GM23338 (cell line): ENCODE measurements around the gene ANKRD40. TPM values are rescaled to one million over a fixed set of nuclear protein-coding genes. Genes with fewer than 3 reads are reported as not detected.

Experiments used
- ATAC-seq: fragments of 200-7000 bp; cut with Tn5 transposase; 3 replicates; pipeline ENCODE4 v1.9.1; 2020
- DNase-seq: peaks from one replicate; pipeline ENCODE4 v3.0.0-alpha.2; 2015; ENCODE audit warnings: low spot score
- H2AFZ ChIP-seq: fragments of 200-600 bp; sonication (generic); 2 replicates; pipeline ENCODE4 v1.8.0; 2016; ENCODE audit warnings: antibody characterized with exemption, mild to moderate bottlenecking, moderate library complexity
- H3F3A ChIP-seq: fragments of 200-600 bp; sonication (generic); replicated peaks from 2 replicates; pipeline ENCODE4 v1.8.0; 2017; ENCODE audit warnings: antibody characterized with exemption, mixed run types, low read depth
- H3K27ac ChIP-seq: fragments of 200-600 bp; sonication (generic); 2 replicates; pipeline ENCODE4 v1.6.1; 2016; ENCODE audit warnings: low read depth
- H3K27me3 ChIP-seq: fragments of 200-600 bp; sonication (generic); 2 replicates; pipeline ENCODE4 v1.8.0; 2016; ENCODE audit warnings: mild to moderate bottlenecking, mixed run types, moderate library complexity; ENCODE audit not compliant: insufficient read depth
- H3K36me3 ChIP-seq: fragments of 200-600 bp; sonication (generic); 2 replicates; pipeline ENCODE4 v1.8.0; 2016; ENCODE audit warnings: mild to moderate bottlenecking; ENCODE audit not compliant: insufficient read depth
- H3K4me1 ChIP-seq: fragments of 200-600 bp; sonication (generic); 2 replicates; pipeline ENCODE4 v1.8.0; 2016; ENCODE audit warnings: mild to moderate bottlenecking, moderate library complexity; ENCODE audit not compliant: insufficient read depth
- H3K4me2 ChIP-seq: fragments of 200-600 bp; sonication (generic); 2 replicates; pipeline ENCODE4 v1.7.1; 2017; ENCODE audit warnings: mixed run types
- H3K4me3 ChIP-seq: fragments of 200-600 bp; sonication (generic); 2 replicates; pipeline ENCODE4 v1.6.1; 2016; ENCODE audit warnings: mixed run types
- H3K79me2 ChIP-seq: fragments of 200-600 bp; sonication (generic); replicated peaks from 2 replicates; pipeline ENCODE4 v1.8.0; 2017; ENCODE audit warnings: mild to moderate bottlenecking; ENCODE audit not compliant: insufficient read depth
- H3K9me2 ChIP-seq: fragments of 200-600 bp; sonication (generic); 2 replicates; pipeline ENCODE4 v1.8.0; 2017; ENCODE audit not compliant: insufficient read depth
- H4K20me1 ChIP-seq: fragments of 200-600 bp; sonication (generic); replicated peaks from 2 replicates; pipeline ENCODE4 v1.8.0; 2017; ENCODE audit warnings: mild to moderate bottlenecking; ENCODE audit not compliant: insufficient read depth
- H3K27ac Mint-ChIP-seq: 2 replicates; pipeline ENCODE4 v1.8.0; 2020; ENCODE audit warnings: inconsistent platforms, mild to moderate bottlenecking, moderate library complexity, mixed read lengths
- H3K27me3 Mint-ChIP-seq: 3 replicates; pipeline ENCODE4 v1.8.0; 2022; ENCODE audit warnings: low read depth, mild to moderate bottlenecking, moderate library complexity, mixed read lengths, inconsistent platforms; ENCODE audit not compliant: insufficient read depth, poor library complexity
- H3K36me3 Mint-ChIP-seq: 3 replicates; pipeline ENCODE4 v1.8.0; 2021; ENCODE audit warnings: low read depth, mild to moderate bottlenecking, inconsistent platforms, moderate library complexity, mixed read lengths
- H3K4me1 Mint-ChIP-seq: 3 replicates; pipeline ENCODE4 v1.8.0; 2020; ENCODE audit warnings: mild to moderate bottlenecking, inconsistent platforms, mixed read lengths
- H3K4me3 Mint-ChIP-seq: 3 replicates; pipeline ENCODE4 v1.8.0; 2021; ENCODE audit warnings: moderate library complexity, mild to moderate bottlenecking, inconsistent platforms, mixed read lengths
- H3K9me3 Mint-ChIP-seq: 3 replicates; pipeline ENCODE4 v1.8.0; 2020; ENCODE audit warnings: moderate library complexity, mild to moderate bottlenecking, inconsistent platforms, mixed read lengths
- CREB1 ChIP-seq: fragments of 250-450 bp; sonication (Bioruptor Pico); IDR thresholded peaks from 2 replicates; pipeline ENCODE4 v1.5.0; 2020; ENCODE audit warnings: low read depth, mild to moderate bottlenecking, moderate library complexity
- ETS1 ChIP-seq: IDR thresholded peaks from 2 replicates; pipeline ENCODE4 v1.6.1; 2016; ENCODE audit warnings: antibody characterized with exemption
- EZH2 ChIP-seq: fragments of 200-600 bp; sonication (generic); IDR thresholded peaks from one replicate; pipeline ENCODE4 v1.8.0; 2017; ENCODE audit warnings: antibody characterized with exemption, mild to moderate bottlenecking, low read depth; ENCODE audit not compliant: unreplicated experiment
- JUNB ChIP-seq: IDR thresholded peaks from one replicate; pipeline ENCODE4 v1.6.1; 2016; ENCODE audit warnings: antibody characterized with exemption; ENCODE audit not compliant: unreplicated experiment
- NANOG ChIP-seq: IDR thresholded peaks from 2 replicates; pipeline ENCODE4 v1.6.1; 2016; ENCODE audit warnings: antibody characterized with exemption, borderline replicate concordance
- STAT1 ChIP-seq: IDR thresholded peaks from one replicate; pipeline ENCODE4 v1.6.1; 2016; ENCODE audit warnings: antibody characterized with exemption; ENCODE audit not compliant: unreplicated experiment
- ZNF114 ChIP-seq: fragments of 250-450 bp; sonication (Bioruptor Pico); IDR thresholded peaks from 2 replicates; pipeline ENCODE4 v1.5.0; 2020; ENCODE audit warnings: mild to moderate bottlenecking, moderate library complexity
- ZNF331 ChIP-seq: fragments of 250-450 bp; sonication (Bioruptor Pico); IDR thresholded peaks from 2 replicates; pipeline ENCODE4 v1.5.0; 2020; ENCODE audit warnings: low read depth, mild to moderate bottlenecking, moderate library complexity
- ZNF462 ChIP-seq: fragments of 250-450 bp; sonication (Bioruptor Pico); IDR thresholded peaks from 2 replicates; pipeline ENCODE4 v1.5.0; 2020; ENCODE audit warnings: mild to moderate bottlenecking, moderate library complexity
- polyA plus RNA-seq: library from polyadenylated mRNA; unstranded; fragments of >200 nt; fragmentation: Nextera tagmentation; extraction: Ambion mirVana; gene quantifications from 2 replicates; pipeline ENCODE4 v1.2.1, GENCODE V29; 2016
- total RNA-seq: library from RNA; depleted of rRNA; stranded (reverse); fragments of >200 nt; shearing (Covaris generic); gene quantifications from 2 replicates; pipeline ENCODE4 v1.2.3, GENCODE V29; 2014
- TF ChIP-seq, protein P1 (sequence below): IDR thresholded peaks from one replicate; pipeline ENCODE4 v1.6.1; 2018; ENCODE audit warnings: antibody characterized with exemption; ENCODE audit not compliant: unreplicated experiment
- TF ChIP-seq, protein P2 (sequence below), 2 experiments: fragments of 200-600 bp in 1 of 2; sonication (generic) in 1 of 2; conservative IDR thresholded peaks; 2 replicates each; pipeline versions ENCODE4 v1.5.1 to v1.6.1; 2016 to 2017; ENCODE audit warnings: antibody characterized with exemption in 2 of 2, low read depth in 2 of 2, mild to moderate bottlenecking in 2 of 2, moderate library complexity in 1 of 2

Gene ANKRD40
- total and polyA plus RNA-seq, 2 experiments from 2014 or later = 19.0 to 42.1 TPM

GRCh38 chr17:50745631-50746030 is 37.9 kb upstream of the ANKRD40 start (continued):
- TF ChIP-seq STAT1 (no peak), NANOG (no peak), CREB1 (no peak)

GRCh38 chr17:50739098-50739497 is 31.4 kb upstream of the ANKRD40 start:
- no peaks in the 10 kb centered on the region for H3K4me1 Mint-ChIP-seq
- Histone ChIP-seq H3K79me2 (peaks cover 77% of the 10 kb centered on the region), H4K20me1 (peaks cover 67% of the 10 kb centered on the region)

More at GRCh38 chr17:50739098-50739497, 31.4 kb upstream of the ANKRD40 start:
- no peaks in the 10 kb centered on the region for H3K9me3 Mint-ChIP-seq
- Histone ChIP-seq H3K27ac (no peak overlapping the region), H3K9me2 (no peaks in the 10 kb centered on the region), H3F3A (no peaks in the 10 kb centered on the region), H3K4me1 (no peaks in the 10 kb centered on the region), H3K36me3 (peaks cover 55% of the 10 kb centered on the region), H2AFZ (no peak overlapping the region), H3K27me3 (no peaks in the 10 kb centered on the region), H3K4me3 (no peak overlapping the region), H3K4me2 (no peak overlapping the region)
- H3K27me3 Mint-ChIP-seq = no peaks in the 10 kb centered on the region
- no peak for TF ChIP-seq ZNF114 (CRISPR knock-in tag)
- no peak for TF ChIP-seq EZH2
- TF ChIP-seq NANOG = no peak
- TF ChIP-seq CREB1 = no peak
- no peak for TF ChIP-seq ZNF331 (CRISPR knock-in tag)
- TF ChIP-seq ZNF462 (CRISPR knock-in tag) = no peak
- TF ChIP-seq, protein P1, sequence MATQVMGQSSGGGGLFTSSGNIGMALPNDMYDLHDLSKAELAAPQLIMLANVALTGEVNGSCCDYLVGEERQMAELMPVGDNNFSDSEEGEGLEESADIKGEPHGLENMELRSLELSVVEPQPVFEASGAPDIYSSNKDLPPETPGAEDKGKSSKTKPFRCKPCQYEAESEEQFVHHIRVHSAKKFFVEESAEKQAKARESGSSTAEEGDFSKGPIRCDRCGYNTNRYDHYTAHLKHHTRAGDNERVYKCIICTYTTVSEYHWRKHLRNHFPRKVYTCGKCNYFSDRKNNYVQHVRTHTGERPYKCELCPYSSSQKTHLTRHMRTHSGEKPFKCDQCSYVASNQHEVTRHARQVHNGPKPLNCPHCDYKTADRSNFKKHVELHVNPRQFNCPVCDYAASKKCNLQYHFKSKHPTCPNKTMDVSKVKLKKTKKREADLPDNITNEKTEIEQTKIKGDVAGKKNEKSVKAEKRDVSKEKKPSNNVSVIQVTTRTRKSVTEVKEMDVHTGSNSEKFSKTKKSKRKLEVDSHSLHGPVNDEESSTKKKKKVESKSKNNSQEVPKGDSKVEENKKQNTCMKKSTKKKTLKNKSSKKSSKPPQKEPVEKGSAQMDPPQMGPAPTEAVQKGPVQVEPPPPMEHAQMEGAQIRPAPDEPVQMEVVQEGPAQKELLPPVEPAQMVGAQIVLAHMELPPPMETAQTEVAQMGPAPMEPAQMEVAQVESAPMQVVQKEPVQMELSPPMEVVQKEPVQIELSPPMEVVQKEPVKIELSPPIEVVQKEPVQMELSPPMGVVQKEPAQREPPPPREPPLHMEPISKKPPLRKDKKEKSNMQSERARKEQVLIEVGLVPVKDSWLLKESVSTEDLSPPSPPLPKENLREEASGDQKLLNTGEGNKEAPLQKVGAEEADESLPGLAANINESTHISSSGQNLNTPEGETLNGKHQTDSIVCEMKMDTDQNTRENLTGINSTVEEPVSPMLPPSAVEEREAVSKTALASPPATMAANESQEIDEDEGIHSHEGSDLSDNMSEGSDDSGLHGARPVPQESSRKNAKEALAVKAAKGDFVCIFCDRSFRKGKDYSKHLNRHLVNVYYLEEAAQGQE = no peak
- TF ChIP-seq, protein P2, sequence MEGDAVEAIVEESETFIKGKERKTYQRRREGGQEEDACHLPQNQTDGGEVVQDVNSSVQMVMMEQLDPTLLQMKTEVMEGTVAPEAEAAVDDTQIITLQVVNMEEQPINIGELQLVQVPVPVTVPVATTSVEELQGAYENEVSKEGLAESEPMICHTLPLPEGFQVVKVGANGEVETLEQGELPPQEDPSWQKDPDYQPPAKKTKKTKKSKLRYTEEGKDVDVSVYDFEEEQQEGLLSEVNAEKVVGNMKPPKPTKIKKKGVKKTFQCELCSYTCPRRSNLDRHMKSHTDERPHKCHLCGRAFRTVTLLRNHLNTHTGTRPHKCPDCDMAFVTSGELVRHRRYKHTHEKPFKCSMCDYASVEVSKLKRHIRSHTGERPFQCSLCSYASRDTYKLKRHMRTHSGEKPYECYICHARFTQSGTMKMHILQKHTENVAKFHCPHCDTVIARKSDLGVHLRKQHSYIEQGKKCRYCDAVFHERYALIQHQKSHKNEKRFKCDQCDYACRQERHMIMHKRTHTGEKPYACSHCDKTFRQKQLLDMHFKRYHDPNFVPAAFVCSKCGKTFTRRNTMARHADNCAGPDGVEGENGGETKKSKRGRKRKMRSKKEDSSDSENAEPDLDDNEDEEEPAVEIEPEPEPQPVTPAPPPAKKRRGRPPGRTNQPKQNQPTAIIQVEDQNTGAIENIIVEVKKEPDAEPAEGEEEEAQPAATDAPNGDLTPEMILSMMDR (conservative IDR thresholded peaks at IDR 0.05; ENCODE audit: low read depth in 2 of 2) = no peak
- TF ChIP-seq ETS1 = no peak
- no peak for TF ChIP-seq JUNB
- H3K27ac Mint-ChIP-seq = no peak overlapping the region; the same call in 1 of the 2 replicates
- ATAC-seq (no peak), DNase-seq (no peak)
- no peak overlapping the region for H3K4me3 Mint-ChIP-seq
- peaks cover 74% of the 10 kb centered on the region for H3K36me3 Mint-ChIP-seq
